Measurements from ENCODE around the gene NEMP1. TPM values are rescaled to one million over a fixed set of nuclear protein-coding genes. Genes with fewer than 3 reads are reported as not detected.

The NEMP1 gene
- total and polyA plus RNA-seq, 2 of the 13 experiments (the other 11 are each of a cell fraction or from before 2014, with no cell fraction given), result 11.4 to 12.9 TPM

GRCh38 chr12:57110104-57111030, 31.8 kb upstream of the NEMP1 start (continued):
- TF ChIP-seq, protein P1, sequence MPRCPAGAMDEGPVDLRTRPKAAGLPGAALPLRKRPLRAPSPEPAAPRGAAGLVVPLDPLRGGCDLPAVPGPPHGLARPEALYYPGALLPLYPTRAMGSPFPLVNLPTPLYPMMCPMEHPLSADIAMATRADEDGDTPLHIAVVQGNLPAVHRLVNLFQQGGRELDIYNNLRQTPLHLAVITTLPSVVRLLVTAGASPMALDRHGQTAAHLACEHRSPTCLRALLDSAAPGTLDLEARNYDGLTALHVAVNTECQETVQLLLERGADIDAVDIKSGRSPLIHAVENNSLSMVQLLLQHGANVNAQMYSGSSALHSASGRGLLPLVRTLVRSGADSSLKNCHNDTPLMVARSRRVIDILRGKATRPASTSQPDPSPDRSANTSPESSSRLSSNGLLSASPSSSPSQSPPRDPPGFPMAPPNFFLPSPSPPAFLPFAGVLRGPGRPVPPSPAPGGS (CRISPR knock-in tag; IDR thresholded peaks at IDR 0.05), result no peak
- TF ChIP-seq ZNF556 (CRISPR knock-in tag; IDR thresholded peaks at IDR 0.05; ENCODE audit: borderline replicate concordance), result peak; percentile 39; the same call in 1 of the 2 replicates
- no peak for TF ChIP-seq ZNF362 (CRISPR knock-in tag; IDR thresholded peaks at IDR 0.05; ENCODE audit: borderline replicate concordance)
- TF ChIP-seq MIER2 (CRISPR knock-in tag; IDR thresholded peaks at IDR 0.05), result no peak
- TF ChIP-seq KDM6A (CRISPR knock-in tag; IDR thresholded peaks at IDR 0.05; ENCODE audit: low read depth), result no peak; the same call in 1 of the 2 replicates
- no peak for TF ChIP-seq ZC3H4 (CRISPR knock-in tag; IDR thresholded peaks at IDR 0.05; ENCODE audit: borderline replicate concordance)
- TF ChIP-seq ZNF383 (CRISPR knock-in tag; IDR thresholded peaks at IDR 0.05; ENCODE audit: borderline replicate concordance), result no peak
- no peak; the same call in 1 of the 2 replicates for TF ChIP-seq ZNF441 (CRISPR knock-in tag; IDR thresholded peaks at IDR 0.05; ENCODE audit: borderline replicate concordance)
- TF ChIP-seq U2AF2 (IDR thresholded peaks at IDR 0.05; ENCODE audit: low read depth, low read length), result no peak
- TF ChIP-seq ZNF326 (CRISPR knock-in tag; IDR thresholded peaks at IDR 0.05; ENCODE audit: borderline replicate concordance), result no peak
- no peak for TF ChIP-seq ZNF7 (CRISPR knock-in tag; IDR thresholded peaks at IDR 0.05)
- TF ChIP-seq ZNF281 (CRISPR knock-in tag; IDR thresholded peaks at IDR 0.05; ENCODE audit: borderline replicate concordance), result peak; percentile 25; the same call in 1 of the 2 replicates
- no peak for TF ChIP-seq RFXANK (CRISPR knock-in tag; IDR thresholded peaks at IDR 0.05)
- TF ChIP-seq NFE2 (CRISPR knock-in tag; IDR thresholded peaks at IDR 0.05), result no peak
- TF ChIP-seq ZBTB26 (CRISPR knock-in tag; IDR thresholded peaks at IDR 0.05; ENCODE audit: borderline replicate concordance), result no peak
- TF ChIP-seq RNF219 (CRISPR knock-in tag; IDR thresholded peaks at IDR 0.05), result no peak
- peak; percentile 14; the same call in 1 of the 2 replicates for TF ChIP-seq FOXP4 (CRISPR knock-in tag; IDR thresholded peaks at IDR 0.05)

Measured in HepG2 (cell line).